H1 (cell line): ENCODE measurements around the gene NT5C3B. TPM values are rescaled to one million over a fixed set of nuclear protein-coding genes. Genes with fewer than 3 reads are reported as not detected.

Source experiments
- CTCF ChIA-PET: fragments of 300-600 bp; sonication (Branson Sonifier 250); formaldehyde crosslinking; loops from one replicate; lab custom pipeline; 2021; ENCODE audit not compliant: partially characterized antibody; lab: Charles Lee
- POLR2A ChIA-PET: fragments of 300-600 bp; sonication (Branson Sonifier 250); formaldehyde crosslinking; loops from one replicate; lab custom pipeline; 2021; ENCODE audit warnings: inconsistent platforms; ENCODE audit not compliant: partially characterized antibody; lab: Charles Lee
- DNase-seq, 2 experiments: peaks; one replicate each; pipeline versions ENCODE4 v3.0.0 to v3.0.0-alpha.2; 2010 to 2022; ENCODE audit warnings: low spot score in 2 of 2, low read depth in 1 of 2, mixed read lengths in 1 of 2
- FAIRE-seq: peaks from 2 replicates; lab custom pipeline; 2011; peaks lifted over from hg19 to GRCh38; lab: Jason Lieb, UNC
- H2AFZ ChIP-seq: 2 replicates; pipeline ENCODE4 v1.8.1; 2012; ENCODE audit warnings: low read length, inconsistent platforms
- H2AK5ac ChIP-seq: 2 replicates; pipeline ENCODE4 v1.6.1; 2013; ENCODE audit warnings: low read depth, low read length
- H2BK120ac ChIP-seq: replicated peaks from 2 replicates; pipeline ENCODE3; 2013; ENCODE audit warnings: low read depth, low read length, inconsistent platforms
- H2BK12ac ChIP-seq: 2 replicates; pipeline ENCODE4 v1.6.1; 2013; ENCODE audit warnings: low read depth, low read length
- H2BK15ac ChIP-seq: 2 replicates; pipeline ENCODE4 v1.6.1; 2013; ENCODE audit warnings: low read length
- H2BK20ac ChIP-seq: 2 replicates; pipeline ENCODE4 v1.6.1; 2013; ENCODE audit warnings: low read length
- H2BK5ac ChIP-seq: 2 replicates; pipeline ENCODE4 v1.6.1; 2013; ENCODE audit warnings: low read depth, low read length
- H3K14ac ChIP-seq: 2 replicates; pipeline ENCODE4 v1.6.1; 2013; ENCODE audit warnings: inconsistent platforms; ENCODE audit not compliant: insufficient read length
- H3K18ac ChIP-seq: 2 replicates; pipeline ENCODE4 v1.6.1; 2013; ENCODE audit warnings: low read length; ENCODE audit errors: extremely low read depth
- H3K23ac ChIP-seq: 2 replicates; pipeline ENCODE4 v1.6.1; 2013; ENCODE audit warnings: inconsistent platforms; ENCODE audit not compliant: insufficient read length
- H3K23me2 ChIP-seq: 2 replicates; pipeline ENCODE4 v1.6.1; 2013; ENCODE audit warnings: low read depth, low read length
- H3K27ac ChIP-seq: 2 replicates; pipeline ENCODE4 v1.6.1; 2011; ENCODE audit warnings: low read depth, low read length, inconsistent platforms
- H3K27me3 ChIP-seq, 4 experiments: replicated peaks in 1 of 4; 1 replicate in 1 of 4; 2 replicates in 3 of 4; pipeline versions ENCODE4 v1.6.1 to v1.8.1; 2011 to 2013; ENCODE audit warnings: low read length in 3 of 4, mild to moderate bottlenecking in 3 of 4, inconsistent platforms in 2 of 4, mixed read lengths in 2 of 4, moderate library complexity in 1 of 4; ENCODE audit not compliant: control insufficient read depth in 3 of 4, insufficient read depth in 3 of 4; ENCODE audit errors: extremely low read depth in 1 of 4
- H3K36me3 ChIP-seq, 4 experiments: 2 replicates each; pipeline versions ENCODE4 v1.6.1 to v1.8.1; 2011 to 2013; ENCODE audit warnings: mild to moderate bottlenecking in 4 of 4, low read length in 3 of 4, moderate library complexity in 2 of 4, control low read depth in 1 of 4, inconsistent platforms in 1 of 4; ENCODE audit not compliant: insufficient read depth in 4 of 4, control insufficient read depth in 2 of 4
- H3K4ac ChIP-seq: replicated peaks from 2 replicates; pipeline ENCODE3; 2013; ENCODE audit warnings: low read length, low read depth, mixed read lengths, inconsistent platforms; ENCODE audit not compliant: insufficient read length
- H3K4me1 ChIP-seq, 4 experiments: replicated peaks in 1 of 4; 1 replicate in 1 of 4; 2 replicates in 3 of 4; pipeline versions ENCODE4 v1.6.1 to v1.8.1; 2011 to 2013; ENCODE audit warnings: low read length in 3 of 4, inconsistent platforms in 2 of 4, mixed read lengths in 1 of 4; ENCODE audit not compliant: insufficient read depth in 4 of 4, control insufficient read depth in 3 of 4
- H3K4me2 ChIP-seq, 2 experiments: 2 replicates each; pipeline versions ENCODE4 v1.6.1 to v1.8.1; 2011 to 2013; ENCODE audit warnings: low read depth in 2 of 2, low read length in 2 of 2, control low read depth in 1 of 2, inconsistent platforms in 1 of 2, mild to moderate bottlenecking in 1 of 2; ENCODE audit not compliant: insufficient read depth in 1 of 2
- H3K4me3 ChIP-seq, 4 experiments: fragments of 200-600, 300-600 bp in 1 of 4; sonication (generic), shearing (Covaris generic), sonication (Bioruptor Twin) in 1 of 4; 2 replicates each; pipeline versions ENCODE4 v1.5.1 to v1.8.1; 2011 to 2016; ENCODE audit warnings: low read length in 4 of 4, low read depth in 3 of 4, control low read depth in 2 of 4, inconsistent platforms in 2 of 4, mild to moderate bottlenecking in 2 of 4, mixed read lengths in 1 of 4, moderate library complexity in 1 of 4; ENCODE audit not compliant: insufficient read depth in 2 of 4; ENCODE audit errors: extremely low read depth in 1 of 4
- H3K56ac ChIP-seq: replicated peaks from 2 replicates; pipeline ENCODE3; 2013; ENCODE audit warnings: low read depth, mild to moderate bottlenecking, mixed read lengths, low read length, inconsistent platforms; ENCODE audit not compliant: insufficient read length
- H3K79me1 ChIP-seq: 2 replicates; pipeline ENCODE4 v1.6.1; 2013; ENCODE audit warnings: low read depth, low read length, control low read depth
- H3K79me2 ChIP-seq, 2 experiments: 2 replicates each; pipeline versions ENCODE4 v1.6.1 to v1.8.1; 2012 to 2013; ENCODE audit warnings: low read length in 2 of 2, mild to moderate bottlenecking in 2 of 2, inconsistent platforms in 1 of 2; ENCODE audit not compliant: insufficient read depth in 2 of 2, control insufficient read depth in 1 of 2
- H3K9ac ChIP-seq, 4 experiments: replicated peaks in 1 of 4; 1 replicate in 1 of 4; 2 replicates in 3 of 4; pipeline versions ENCODE4 v1.6.1 to v1.8.1; 2011 to 2013; ENCODE audit warnings: low read depth in 3 of 4, low read length in 3 of 4, control low read depth in 2 of 4, mild to moderate bottlenecking in 2 of 4, moderate library complexity in 2 of 4, inconsistent platforms in 1 of 4; ENCODE audit errors: extremely low read depth in 1 of 4
- H3K9me3 ChIP-seq, 2 experiments: 2 replicates each; pipeline versions ENCODE4 v1.6.1 to v1.8.1; 2012 to 2013; ENCODE audit warnings: mild to moderate bottlenecking in 2 of 2, moderate library complexity in 2 of 2, control low read depth in 1 of 2, inconsistent platforms in 1 of 2, low read depth in 1 of 2, low read length in 1 of 2, mixed read lengths in 1 of 2; ENCODE audit not compliant: insufficient read depth in 2 of 2
- H4K20me1 ChIP-seq, 2 experiments: replicated peaks in 1 of 2; 2 replicates each; pipeline versions ENCODE3 to v1.8.1; 2011 to 2013; ENCODE audit warnings: inconsistent platforms in 2 of 2, low read length in 2 of 2, mild to moderate bottlenecking in 1 of 2; ENCODE audit not compliant: insufficient read depth in 2 of 2, control insufficient read depth in 1 of 2
- H4K5ac ChIP-seq: 2 replicates; pipeline ENCODE4 v1.6.1; 2013; ENCODE audit warnings: low read length, low read depth, mixed read lengths, inconsistent platforms; ENCODE audit not compliant: insufficient read length
- H4K8ac ChIP-seq: 2 replicates; pipeline ENCODE4 v1.8.0; 2013; ENCODE audit warnings: mild to moderate bottlenecking, moderate library complexity, low read length, inconsistent platforms; ENCODE audit not compliant: insufficient read depth; ENCODE audit errors: extremely low read depth
- H4K91ac ChIP-seq: replicated peaks from 2 replicates; pipeline ENCODE3; 2013; ENCODE audit warnings: low read length, mixed read lengths, inconsistent platforms; ENCODE audit not compliant: insufficient read length
- KDM1A ChIP-seq: fragments of 200-600, 300-600 bp; sonication (generic); IDR thresholded peaks from 2 replicates; pipeline ENCODE4 v1.7.1; 2016; ENCODE audit warnings: mild to moderate bottlenecking, low read length, borderline replicate concordance
- RFX5 ChIP-seq: IDR thresholded peaks from 2 replicates; pipeline ENCODE4 v1.6.1; 2011; ENCODE audit warnings: low read depth, low read length, improper control_type of control experiment, borderline replicate concordance
- WGBS, 2 experiments: shearing (Covaris generic) in 1 of 2; methylation state at CpG; one replicate each; pipeline versions ENCODE4 v1.1.6 to v1.1.7; 2013 to 2015; ENCODE audit warnings: low lambda C conversion rate in 2 of 2, mixed read lengths in 2 of 2, inconsistent platforms in 1 of 2, low coverage in 1 of 2, missing lambda C conversion rate in 1 of 2; ENCODE audit not compliant: insufficient replicate concordance in 2 of 2, insufficient coverage in 1 of 2, insufficient read length in 1 of 2; ENCODE audit errors: extremely low coverage in 1 of 2, missing lambda C conversion rate in 1 of 2; 5-methylcytosine and 5-hydroxymethylcytosine counted together
- polyA plus RNA-seq, 7 experiments: library from polyadenylated mRNA; depleted of rRNA in 3 of 7; stranded (reverse) in 5 of 7; unstranded in 2 of 7; fragments of >200 nt in 5 of 7; fragments of 200-250 nt in 2 of 7; gene quantifications; 1 replicate in 5 of 7; 2 replicates in 1 of 7; 4 replicates in 1 of 7; pipeline versions ENCODE4 v1.2.1 to v1.2.3, GENCODE V29; 2011 to 2013; ENCODE audit warnings: missing spikeins in 2 of 7, mixed read lengths in 2 of 7
- total RNA-seq: library from RNA; stranded (reverse); fragmentation: NEBNext Ultra II Directional; extraction: Animal tissue kit (Norgen Biotek cat#: 25700); gene quantifications from 2 replicates; pipeline ENCODE4 v1.2.1, GENCODE V29; 2021

NT5C3B gene
- total and polyA plus RNA-seq, 2 of the 8 experiments (the other 6 are each of a cell fraction or from before 2014, with no cell fraction given) = 68.7 to 94.5 TPM

- Histone ChIP-seq H4K20me1 (peaks cover 0 to 11% of the 10 kb centered on the region in 2 experiments), H3K79me2 (peaks cover 0 to 5% of the 10 kb centered on the region in 2 experiments; a peak in 2 of 4 replicates), H3K4me2 (no peak overlapping the region), H3K27ac (no peak overlapping the region), H3K23me2 (peaks cover 4% of the 10 kb centered on the region), H4K8ac (no peak overlapping the region), H3K27me3 (no peaks in the 10 kb centered on the region), H2AFZ (no peak overlapping the region), H3K4me1 (no peaks in the 10 kb centered on the region), H3K9me3 (no peaks in the 10 kb centered on the region), H3K4me3 (no peak overlapping the region), H2BK5ac (no peak overlapping the region), H3K4ac (no peak overlapping the region), H2BK20ac (no peak overlapping the region), H3K18ac (no peak overlapping the region), H3K23ac (no peak overlapping the region), H4K5ac (no peak overlapping the region), H2BK120ac (no peak overlapping the region), H3K14ac (no peak overlapping the region), H3K9ac (no peak overlapping the region), H2BK15ac (no peak overlapping the region), H2AK5ac (no peak overlapping the region), H3K79me1 (no peaks in the 10 kb centered on the region; the same call in 1 of the 2 replicates), H4K91ac (no peak overlapping the region), H3K36me3 (peaks cover 31 to 75% (median 67%) of the 10 kb centered on the region in 4 experiments), H3K56ac (no peak overlapping the region), H2BK12ac (no peak overlapping the region)
- TF ChIP-seq KDM1A = no peak
- TF ChIP-seq RFX5 = no peak
- DNase-seq (no peak), FAIRE-seq (no peak)
- WGBS, 2 experiments = 98% methylated on average over 9 of the region's 9 CpGs; no CpG with 5 or more reads in 1 of the 2 experiments
- CTCF ChIA-PET = interaction anchor here (1.2 to 1.8 kb wide), 2 partner anchors 18 to 28 kb away, joined by 3 read pairs; no protein-coding TSS in a partner anchor
- POLR2A ChIA-PET = interaction anchor here (1.2 to 2.1 kb wide), 4 partner anchors 10 to 100 kb away, joined by 3 to 6 read pairs (median 5); no protein-coding TSS in a partner anchor
Measured at GRCh38 chr17:41869426-41869825, 33.4 kb upstream of the NT5C3B start.
